Heart right ventricle (tissue), 16 donors: ENCODE data around the gene C1orf56. TPM values are rescaled to one million over a fixed set of nuclear protein-coding genes. Genes with fewer than 3 reads are reported as not detected.

Experiments used
- ATAC-seq, 8 donors: fragments of 200-7000 bp; cut with Tn5 transposase; one replicate each; pipeline ENCODE4 v1.9.1; 2020; ENCODE audit warnings: mild to moderate bottlenecking in 8 of 8, moderate library complexity in 8 of 8, moderate number of reproducible peaks in 1 of 8
- DNase-seq, 2 donors: peaks; one replicate each; pipeline ENCODE4 v3.0.0-alpha.2; 2020
- H3K27ac ChIP-seq, 10 donors: fragments of 200-600 bp; sonication (generic) in 2 of 10; one replicate each; pipeline versions ENCODE4 v1.5.0 to v1.8.0; 2020 to 2022; ENCODE audit warnings: mild to moderate bottlenecking in 3 of 10
- H3K27me3 ChIP-seq, 7 donors: fragments of 200-600 bp; one replicate each; pipeline ENCODE4 v1.8.0; 2021 to 2022; ENCODE audit warnings: mild to moderate bottlenecking in 2 of 7
- H3K36me3 ChIP-seq, 9 donors: fragments of 200-600 bp; sonication (generic) in 1 of 9; one replicate each; pipeline versions ENCODE4 v1.5.0 to v1.8.0; 2020 to 2022; ENCODE audit warnings: mild to moderate bottlenecking in 2 of 9
- H3K4me1 ChIP-seq, 9 donors: fragments of 200-600 bp; sonication (generic) in 1 of 9; one replicate each; pipeline versions ENCODE4 v1.5.0 to v1.8.0; 2020 to 2022; ENCODE audit warnings: mild to moderate bottlenecking in 4 of 9
- H3K4me3 ChIP-seq, 10 donors: fragments of 200-600 bp; sonication (generic) in 2 of 10; one replicate each; pipeline versions ENCODE4 v1.5.0 to v1.8.0; 2020 to 2022; ENCODE audit warnings: mild to moderate bottlenecking in 7 of 10, moderate library complexity in 2 of 10
- H3K9me3 ChIP-seq, 11 donors: fragments of 200-600 bp in 10 of 11; sonication (generic) in 2 of 11; one replicate each; pipeline versions ENCODE4 v1.5.0 to v1.8.0; 2013 to 2022; ENCODE audit warnings: mild to moderate bottlenecking in 2 of 11, control low read depth in 1 of 11, moderate library complexity in 1 of 11
- CTCF ChIP-seq, 9 donors: fragments of 200-600 bp; sonication (generic) in 2 of 9; IDR thresholded peaks; one replicate each; pipeline versions ENCODE4 v1.5.0 to v1.8.0; 2021 to 2022; ENCODE audit warnings: antibody characterized with exemption in 9 of 9, mild to moderate bottlenecking in 5 of 9, moderate library complexity in 1 of 9
- WGBS, 2 donors: extraction: QIAGEN DNeasy Blood & Tissue Kit; methylation state at CpG; one replicate each; pipeline ENCODE4 v1.1.7; 2013; ENCODE audit warnings: inconsistent platforms in 1 of 2; 5-methylcytosine and 5-hydroxymethylcytosine counted together
- intact Hi-C, 10 donors: fragments of 100-400 bp; cut with DNase I; formaldehyde crosslinking; loops; one replicate each; pipeline versions ENCODE4 v1.11.1 to v1.14.2; 2022
- polyA plus RNA-seq, 2 donors: library from polyadenylated mRNA; stranded (reverse); fragments of 200-250 nt; gene quantifications; one replicate each; pipeline ENCODE4 v1.2.3, GENCODE V29; 2013
- total RNA-seq, 10 donors: library from RNA; stranded (reverse); fragmentation: NEBNext Ultra II Directional in 3 of 10; extraction: Animal tissue kit (Norgen Biotek cat#: 25700) in 3 of 10; gene quantifications; one replicate each; pipeline versions ENCODE4 v1.2.1 to v1.2.4, GENCODE V29; 2021 to 2023
- donor health status: Arrhythmogenic right ventricular cardiomyopathy.
- donor health status: ischemic (EF 13 %, LVEDD 7.1; RV severe dilation, severe dysfunction).
- donor health status: healthy with polysubstance abuse.
- donor health status: DM: no; HTN: yes; CAD: no.
- donor health status: DM: no; HTN: no; CAD: no.
- donor health status: ischemic (EF 25% LVEDD 6.9; RV normal size, moderate dysfunction).
- donor health status: ischemic (EF 25% LVEDD 5.7; RV mildly dilated, moderate dysfunction).
- donor health status: healthy.
- donor health status: DM: yes; HTN: yes; CAD: no.
- donor health status: Ischemic cardiomyopathy.
- donor health status: ischemic (EF 35%, LVEDD 5.7; RV mildly dilated, moderate dysfunction).
- donor health status: nonischemic (EF 11% LVEDD 7.7; RV severe dilation, severe dysfunction).
- donor health status: DM: yes; HTN: yes; CAD: no.
- donor health status: PGD.
- donor health status: ischemic (EF 29% LVEDD 5.4; RV normal size, mild dysfunction).
- donor health status: nonischemic (EF 23%, LVEDD 6.1; RV moderate dilation, normal function).

C1orf56 gene
- total and polyA plus RNA-seq, 12 donors: 5.2 to 12.6 (median 7.6) TPM

DNA sequence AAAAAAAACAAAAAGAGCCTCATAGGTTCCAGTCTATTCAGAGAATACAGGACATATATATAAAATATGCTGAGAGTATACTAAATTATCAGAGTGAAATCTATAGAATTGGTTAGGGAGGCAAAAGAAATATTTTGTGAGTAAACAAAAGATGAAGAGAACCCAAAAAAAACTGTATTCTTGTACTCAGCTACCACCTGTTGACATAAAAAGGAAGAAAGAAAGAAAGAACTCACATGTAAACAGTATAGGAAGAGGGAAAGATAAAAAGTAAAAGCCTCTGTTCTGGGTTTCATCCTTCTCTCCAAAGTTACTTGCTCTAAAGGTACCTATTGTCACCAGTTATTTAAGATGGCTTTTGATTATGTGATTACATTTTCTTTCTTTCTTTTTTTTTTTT is 21.1 kb upstream of the C1orf56 start:
- TF ChIP-seq CTCF (IDR thresholded peaks at IDR 0.05): no peak
- intact Hi-C loops: loop anchor here in 3 of 10 donors (5.0 to 10.0 kb wide), 3 partner anchors 48 to 131 kb away; partner anchors contain the start of genes TNFAIP8L2 (in 2 of the 3) and GABPB2 (in 1 of the 3)
- H3K27ac ChIP-seq: no peak overlapping the region
- ATAC-seq (no peak), DNase-seq (no peak)
- no peaks in the 10 kb centered on the region for H3K9me3 ChIP-seq
- H3K4me3 ChIP-seq: no peak overlapping the region
- H3K36me3 ChIP-seq: peaks cover 0 to 84% (median 48%) of the 10 kb centered on the region in 9 donors
- H3K4me1 ChIP-seq: peaks cover 3 to 19% (median 12%) of the 10 kb centered on the region in 9 donors
- no peaks in the 10 kb centered on the region for H3K27me3 ChIP-seq

DNA sequence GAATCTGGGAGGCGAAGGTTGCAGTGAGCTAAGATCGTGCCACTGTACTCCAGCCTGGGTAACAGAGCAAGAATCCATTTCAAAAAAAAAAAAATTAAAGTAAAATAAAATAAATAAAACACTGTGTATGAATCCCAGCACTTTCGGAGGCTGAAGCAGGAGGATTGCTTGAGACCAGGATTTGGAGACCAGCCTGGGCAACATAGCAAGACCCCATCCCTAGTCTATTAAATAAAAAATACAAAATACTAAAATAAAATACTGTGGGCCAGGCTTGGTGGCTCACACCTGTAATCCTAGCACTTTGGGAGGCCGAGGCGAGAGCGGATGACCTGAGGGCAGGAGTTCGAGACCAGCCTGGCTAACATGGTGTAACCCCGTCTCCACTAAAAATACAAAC is 15.4 kb upstream of the C1orf56 start:
- intact Hi-C loops: loop anchor here in 1 of 10 donors (5.0 kb wide), 1 partner anchor 115 kb away; the partner anchor contains the start of gene SEMA6C
- no peak for TF ChIP-seq CTCF (IDR thresholded peaks at IDR 0.05)
- ATAC-seq (no peak), DNase-seq (no peak)
- Histone ChIP-seq H3K4me3 (no peak overlapping the region), H3K27me3 (no peaks in the 10 kb centered on the region), H3K36me3 (peaks cover 0 to 89% (median 58%) of the 10 kb centered on the region in 9 donors), H3K9me3 (no peaks in the 10 kb centered on the region), H3K4me1 (peaks cover 0 to 12% (median 5%) of the 10 kb centered on the region in 9 donors), H3K27ac (no peak overlapping the region)
- 98% methylated on average over 8 of the region's 8 CpGs for whole genome bisulfite sequencing, 2 donors

DNA sequence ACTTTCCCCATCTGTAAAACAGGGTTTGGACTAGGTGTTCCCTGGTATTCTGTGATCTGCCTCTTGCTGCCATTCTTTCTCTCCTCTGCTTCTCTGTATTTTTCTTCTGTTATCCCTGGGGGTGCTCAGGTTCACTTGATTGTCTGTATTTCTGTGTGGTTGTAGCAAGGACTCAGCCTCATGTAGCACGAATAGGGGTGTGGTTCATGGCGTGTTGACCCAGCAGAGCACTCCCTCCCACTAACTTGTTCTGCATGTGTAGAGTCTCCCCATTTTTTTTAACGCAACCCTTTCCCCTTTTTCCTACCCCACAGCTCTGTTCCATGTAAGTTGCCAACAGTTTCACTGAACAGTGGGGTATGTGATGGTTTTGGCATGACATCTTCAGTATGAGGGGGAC is 12.4 kb upstream of the C1orf56 start:
- intact Hi-C loops: no loop called here
- no peak for TF ChIP-seq CTCF (IDR thresholded peaks at IDR 0.05)
- Histone ChIP-seq H3K36me3 (peaks cover 0 to 59% (median 39%) of the 10 kb centered on the region in 9 donors), H3K27me3 (no peaks in the 10 kb centered on the region), H3K27ac (peak overlapping the region in 3 of 10 donors; percentile 9 to 28 (median 24)), H3K9me3 (no peaks in the 10 kb centered on the region), H3K4me1 (peaks cover 0 to 17% (median 5%) of the 10 kb centered on the region in 9 donors), H3K4me3 (no peak overlapping the region)
- 90% methylated on average over 3 of the region's 3 CpGs for WGBS, 2 donors
- DNase-seq (no peak), ATAC-seq (peak in 2 of 8 donors; percentile 10 to 42)

DNA sequence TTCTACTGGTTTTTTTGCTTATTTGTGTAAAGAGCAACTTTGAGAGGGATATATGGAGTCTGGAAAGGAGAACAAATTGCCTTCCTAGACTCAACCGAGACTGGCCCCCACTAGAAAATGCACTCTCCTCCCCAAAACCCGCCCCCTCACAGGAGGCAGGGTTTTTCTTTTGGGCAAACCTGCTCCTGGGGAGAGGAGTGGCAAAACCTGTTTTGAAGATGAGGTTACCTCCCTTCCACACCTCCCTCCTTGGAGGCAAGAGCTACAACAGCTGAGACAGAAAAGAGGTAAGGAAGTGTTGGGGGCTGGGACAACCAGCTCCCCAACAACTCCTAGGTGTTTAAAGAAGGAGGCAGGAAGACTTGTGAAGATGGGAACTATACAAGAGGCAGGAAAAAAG is 11.2 kb upstream of the C1orf56 start, which contains the start of gene BNIPL:
Gene BNIPL (plus strand): TSS at position 231 of the 400 bp plus-strand sequence. CDS start 140 bp downstream, at position 371.
- H3K27me3 ChIP-seq: no peaks in the 10 kb centered on the region
- intact Hi-C loops: no loop called here
- no peak for TF ChIP-seq CTCF (IDR thresholded peaks at IDR 0.05)
- no peak for DNase-seq
- peaks cover 0 to 47% (median 29%) of the 10 kb centered on the region in 9 donors for H3K36me3 ChIP-seq
- no peaks in the 10 kb centered on the region for H3K9me3 ChIP-seq
- peak within 1 kb of the TSS in 3 of 10 donors; percentile 9 to 28 (median 24) for H3K27ac ChIP-seq
- no peak for ATAC-seq
- H3K4me1 ChIP-seq: peaks cover 0 to 17% (median 5%) of the 10 kb centered on the region in 9 donors
- H3K4me3 ChIP-seq: no peak within 1 kb of the TSS
- 50 to 68% methylated on average over 2 of the region's 2 CpGs for WGBS, 2 donors
